NCI-H187 (cell line): ENCODE data around the gene PLXNB2.

Experiments
- DNase-seq, 2 experiments: peaks; one replicate each; lab custom pipeline; 2025; lab: John Stamatoyannopoulos, UW

PLXNB2 gene

GRCh38 chr22:50232481-50233151, 74.8 kb downstream of the PLXNB2 start:
- no peak for DNase-seq

- DNase-seq, result no peak
Measured at GRCh38 chr22:50229370-50229769, 78.1 kb downstream of the PLXNB2 start.

GRCh38 chr22:50228366-50228765, 79.1 kb downstream of the PLXNB2 start:
- no peak for DNase-seq

GRCh38 chr22:50227579-50228215, 79.7 kb downstream of the PLXNB2 start:
- DNase-seq, result no peak

GRCh38 chr22:50226875-50227165, 80.6 kb downstream of the PLXNB2 start:
- no peak for DNase-seq

GRCh38 chr22:50226063-50226874, 81.2 kb downstream of the PLXNB2 start:
- DNase-seq, result no peak

GRCh38 chr22:50225200-50225969, 82.1 kb downstream of the PLXNB2 start:
- DNase-seq, result no peak
